Measurements from ENCODE around the gene KLF15.

The KLF15 gene

GRCh38 chr3:126375835-126376331 lies 18.7 kb upstream of the KLF15 start:
- no peaks in the 10 kb centered on the region for H4K20me1 ChIP-seq (ENCODE audit: control insufficient read depth, insufficient read depth, low read depth, low read length)
- H3K27ac ChIP-seq (ENCODE audit: low read depth, low read length), result no peak overlapping the region
- no peak overlapping the region for H3K4me3 ChIP-seq (ENCODE audit: low read length)
- H3K9me3 ChIP-seq (ENCODE audit: control insufficient read depth, insufficient read depth, low read length), result no peaks in the 10 kb centered on the region
- H3K27me3 ChIP-seq (ENCODE audit: control insufficient read depth, low read length), result no peaks in the 10 kb centered on the region
- no peak overlapping the region for H3K4me2 ChIP-seq (ENCODE audit: low read length)
- TF ChIP-seq EZH2phosphoT487 (IDR thresholded peaks at IDR 0.05; ENCODE audit: borderline replicate concordance, low read length) (no peak), CTCF (IDR thresholded peaks at IDR 0.05; ENCODE audit: low read depth, low read length, poor library complexity, severe bottlenecking) (no peak)
- no peaks in the 10 kb centered on the region for H3K4me1 ChIP-seq (ENCODE audit: control insufficient read depth, low read length)
- H3F3A ChIP-seq (ENCODE audit: control insufficient read depth, insufficient read depth), result no peaks in the 10 kb centered on the region
- no peaks in the 10 kb centered on the region for H3K36me3 ChIP-seq (ENCODE audit: control insufficient read depth, low read length)
- H3K79me2 ChIP-seq (ENCODE audit: control insufficient read depth, low read length), result no peaks in the 10 kb centered on the region
- H3K9me2 ChIP-seq (replicated peaks; ENCODE audit: control insufficient read depth, low read length), result no peaks in the 10 kb centered on the region

GRCh38 chr3:126373682-126374601 lies 16.7 kb upstream of the KLF15 start:
- no peak overlapping the region for H3K4me2 ChIP-seq (ENCODE audit: low read length)
- no peaks in the 10 kb centered on the region for H3K4me1 ChIP-seq (ENCODE audit: control insufficient read depth, low read length)
- TF ChIP-seq EZH2phosphoT487 (IDR thresholded peaks at IDR 0.05; ENCODE audit: borderline replicate concordance, low read length) (no peak), CTCF (IDR thresholded peaks at IDR 0.05; ENCODE audit: low read depth, low read length, poor library complexity, severe bottlenecking) (no peak)

GRCh38 chr3:126373146-126373613 lies 16.0 kb upstream of the KLF15 start:
- no peaks in the 10 kb centered on the region for H3K27me3 ChIP-seq (ENCODE audit: control insufficient read depth, low read length)
- H3K36me3 ChIP-seq (ENCODE audit: control insufficient read depth, low read length), result no peaks in the 10 kb centered on the region
- H3K4me1 ChIP-seq (ENCODE audit: control insufficient read depth, low read length), result no peaks in the 10 kb centered on the region
- no peaks in the 10 kb centered on the region for H3K9me3 ChIP-seq (ENCODE audit: control insufficient read depth, insufficient read depth, low read length)
- no peaks in the 10 kb centered on the region for H3K79me2 ChIP-seq (ENCODE audit: control insufficient read depth, low read length)
- H3K27ac ChIP-seq (ENCODE audit: low read depth, low read length), result no peak overlapping the region
- no peaks in the 10 kb centered on the region for H3F3A ChIP-seq (ENCODE audit: control insufficient read depth, insufficient read depth)
- H4K20me1 ChIP-seq (ENCODE audit: control insufficient read depth, insufficient read depth, low read depth, low read length), result no peaks in the 10 kb centered on the region
- TF ChIP-seq CTCF (IDR thresholded peaks at IDR 0.05; ENCODE audit: low read depth, low read length, poor library complexity, severe bottlenecking), result no peak
- TF ChIP-seq EZH2phosphoT487 (IDR thresholded peaks at IDR 0.05; ENCODE audit: borderline replicate concordance, low read length), result no peak
- H3K4me3 ChIP-seq (ENCODE audit: low read length), result no peak overlapping the region
- H3K9me2 ChIP-seq (replicated peaks; ENCODE audit: control insufficient read depth, low read length), result no peaks in the 10 kb centered on the region
- no peak overlapping the region for H3K4me2 ChIP-seq (ENCODE audit: low read length)

More at GRCh38 chr3:126373682-126374601, 16.7 kb upstream of the KLF15 start:
- Histone ChIP-seq H3K4me3 (ENCODE audit: low read length) (no peak overlapping the region), H3K79me2 (ENCODE audit: control insufficient read depth, low read length) (no peaks in the 10 kb centered on the region), H3K9me3 (ENCODE audit: control insufficient read depth, insufficient read depth, low read length) (no peaks in the 10 kb centered on the region), H3F3A (ENCODE audit: control insufficient read depth, insufficient read depth) (no peaks in the 10 kb centered on the region), H3K36me3 (ENCODE audit: control insufficient read depth, low read length) (no peaks in the 10 kb centered on the region), H3K27me3 (ENCODE audit: control insufficient read depth, low read length) (no peaks in the 10 kb centered on the region), H3K9me2 (replicated peaks; ENCODE audit: control insufficient read depth, low read length) (no peaks in the 10 kb centered on the region), H4K20me1 (ENCODE audit: control insufficient read depth, insufficient read depth, low read depth, low read length) (no peaks in the 10 kb centered on the region), H3K27ac (ENCODE audit: low read depth, low read length) (no peak overlapping the region)
